ENCODE data around the gene XDH. TPM values are rescaled to one million over a fixed set of nuclear protein-coding genes. Genes with fewer than 3 reads are reported as not detected.

Gene XDH
- total RNA-seq, 1 experiment from 2014 or later = not detected

- Histone ChIP-seq H3K4me1 (ENCODE audit: low read length) (no peaks in the 10 kb centered on the region), H3K4me2 (ENCODE audit: low read depth, low read length, poor library complexity, severe bottlenecking) (no peak overlapping the region), H3K9ac (ENCODE audit: low read length) (no peak overlapping the region), H3K27ac (ENCODE audit: low read length) (no peak overlapping the region), H3K9me2 (replicated peaks; ENCODE audit: insufficient read depth, low read length) (no peaks in the 10 kb centered on the region), H3K79me2 (ENCODE audit: low read length) (no peaks in the 10 kb centered on the region), H3K36me3 (ENCODE audit: insufficient read depth, low read length) (no peaks in the 10 kb centered on the region), H3K4me3 (ENCODE audit: low read length) (no peak overlapping the region), H4K20me1 (ENCODE audit: insufficient read depth, low read depth, low read length) (no peaks in the 10 kb centered on the region), H2AFZ (ENCODE audit: low read length) (no peak overlapping the region), H3K27me3 (ENCODE audit: low read length) (no peaks in the 10 kb centered on the region), H3K9me3 (ENCODE audit: low read length) (no peaks in the 10 kb centered on the region)
- no peak for DNase-seq
Measured at GRCh38 chr2:31372097-31372496, 42.4 kb downstream of the XDH start.

- no peaks in the 10 kb centered on the region for H3K9me3 ChIP-seq (ENCODE audit: low read length)
- H3K4me3 ChIP-seq (ENCODE audit: low read length) = no peak overlapping the region
- no peak overlapping the region for H3K27ac ChIP-seq (ENCODE audit: low read length)
- no peaks in the 10 kb centered on the region for H3K4me1 ChIP-seq (ENCODE audit: low read length)
- no peaks in the 10 kb centered on the region for H3K27me3 ChIP-seq (ENCODE audit: low read length)
- no peaks in the 10 kb centered on the region for H3K36me3 ChIP-seq (ENCODE audit: insufficient read depth, low read length)
- H2AFZ ChIP-seq (ENCODE audit: low read length) = no peak overlapping the region
- DNase-seq = no peak
- no peak overlapping the region for H3K9ac ChIP-seq (ENCODE audit: low read length)
- H3K9me2 ChIP-seq (replicated peaks; ENCODE audit: insufficient read depth, low read length) = no peaks in the 10 kb centered on the region
- no peaks in the 10 kb centered on the region for H4K20me1 ChIP-seq (ENCODE audit: insufficient read depth, low read depth, low read length)
- H3K4me2 ChIP-seq (ENCODE audit: low read depth, low read length, poor library complexity, severe bottlenecking) = no peak overlapping the region
- H3K79me2 ChIP-seq (ENCODE audit: low read length) = no peaks in the 10 kb centered on the region
Measured at GRCh38 chr2:31371691-31372090, 42.9 kb downstream of the XDH start.

GRCh38 chr2:31366733-31367132 is 47.8 kb downstream of the XDH start:
- DNase-seq = no peak
- H3K9ac ChIP-seq (ENCODE audit: low read length) = no peak overlapping the region
- H3K36me3 ChIP-seq (ENCODE audit: insufficient read depth, low read length) = no peaks in the 10 kb centered on the region
- no peaks in the 10 kb centered on the region for H4K20me1 ChIP-seq (ENCODE audit: insufficient read depth, low read depth, low read length)
- H3K4me2 ChIP-seq (ENCODE audit: low read depth, low read length, poor library complexity, severe bottlenecking) = no peak overlapping the region
- H3K79me2 ChIP-seq (ENCODE audit: low read length) = no peaks in the 10 kb centered on the region
- H3K4me1 ChIP-seq (ENCODE audit: low read length) = no peaks in the 10 kb centered on the region
- H2AFZ ChIP-seq (ENCODE audit: low read length) = no peak overlapping the region
- no peaks in the 10 kb centered on the region for H3K9me2 ChIP-seq (replicated peaks; ENCODE audit: insufficient read depth, low read length)
- H3K27ac ChIP-seq (ENCODE audit: low read length) = no peak overlapping the region
- H3K27me3 ChIP-seq (ENCODE audit: low read length) = no peaks in the 10 kb centered on the region
- H3K4me3 ChIP-seq (ENCODE audit: low read length) = no peak overlapping the region
- no peaks in the 10 kb centered on the region for H3K9me3 ChIP-seq (ENCODE audit: low read length)

GRCh38 chr2:31365834-31366505 is 48.6 kb downstream of the XDH start:
- H3K9me2 ChIP-seq (replicated peaks; ENCODE audit: insufficient read depth, low read length) = no peaks in the 10 kb centered on the region
- no peaks in the 10 kb centered on the region for H3K27me3 ChIP-seq (ENCODE audit: low read length)
- DNase-seq = no peak
- H3K4me3 ChIP-seq (ENCODE audit: low read length) = no peak overlapping the region
- H3K27ac ChIP-seq (ENCODE audit: low read length) = no peak overlapping the region
- H3K4me1 ChIP-seq (ENCODE audit: low read length) = no peaks in the 10 kb centered on the region
- H3K4me2 ChIP-seq (ENCODE audit: low read depth, low read length, poor library complexity, severe bottlenecking) = no peak overlapping the region
- H3K9me3 ChIP-seq (ENCODE audit: low read length) = no peaks in the 10 kb centered on the region
- H4K20me1 ChIP-seq (ENCODE audit: insufficient read depth, low read depth, low read length) = no peaks in the 10 kb centered on the region
- H3K9ac ChIP-seq (ENCODE audit: low read length) = no peak overlapping the region
- H3K79me2 ChIP-seq (ENCODE audit: low read length) = no peaks in the 10 kb centered on the region
- H2AFZ ChIP-seq (ENCODE audit: low read length) = no peak overlapping the region
- no peaks in the 10 kb centered on the region for H3K36me3 ChIP-seq (ENCODE audit: insufficient read depth, low read length)

GRCh38 chr2:31365348-31365747 is 49.2 kb downstream of the XDH start:
- Histone ChIP-seq H3K79me2 (ENCODE audit: low read length) (no peaks in the 10 kb centered on the region), H3K9me2 (replicated peaks; ENCODE audit: insufficient read depth, low read length) (no peaks in the 10 kb centered on the region), H2AFZ (ENCODE audit: low read length) (no peak overlapping the region), H3K9ac (ENCODE audit: low read length) (no peak overlapping the region), H4K20me1 (ENCODE audit: insufficient read depth, low read depth, low read length) (no peaks in the 10 kb centered on the region), H3K27me3 (ENCODE audit: low read length) (no peaks in the 10 kb centered on the region), H3K4me3 (ENCODE audit: low read length) (no peak overlapping the region), H3K4me1 (ENCODE audit: low read length) (no peaks in the 10 kb centered on the region), H3K27ac (ENCODE audit: low read length) (no peak overlapping the region), H3K9me3 (ENCODE audit: low read length) (no peaks in the 10 kb centered on the region), H3K4me2 (ENCODE audit: low read depth, low read length, poor library complexity, severe bottlenecking) (no peak overlapping the region), H3K36me3 (ENCODE audit: insufficient read depth, low read length) (no peaks in the 10 kb centered on the region)
- DNase-seq = no peak

- no peak overlapping the region for H3K4me2 ChIP-seq (ENCODE audit: low read depth, low read length, poor library complexity, severe bottlenecking)
- H3K9me2 ChIP-seq (replicated peaks; ENCODE audit: insufficient read depth, low read length) = no peaks in the 10 kb centered on the region
- H3K27ac ChIP-seq (ENCODE audit: low read length) = no peak overlapping the region
- no peaks in the 10 kb centered on the region for H3K4me1 ChIP-seq (ENCODE audit: low read length)
- H3K9ac ChIP-seq (ENCODE audit: low read length) = no peak overlapping the region
- DNase-seq = no peak
- no peaks in the 10 kb centered on the region for H3K79me2 ChIP-seq (ENCODE audit: low read length)
- no peak overlapping the region for H2AFZ ChIP-seq (ENCODE audit: low read length)
- H3K36me3 ChIP-seq (ENCODE audit: insufficient read depth, low read length) = no peaks in the 10 kb centered on the region
- H3K27me3 ChIP-seq (ENCODE audit: low read length) = no peaks in the 10 kb centered on the region
- no peak overlapping the region for H3K4me3 ChIP-seq (ENCODE audit: low read length)
- H4K20me1 ChIP-seq (ENCODE audit: insufficient read depth, low read depth, low read length) = no peaks in the 10 kb centered on the region
- H3K9me3 ChIP-seq (ENCODE audit: low read length) = no peaks in the 10 kb centered on the region
Measured at GRCh38 chr2:31363956-31364750, 50.4 kb downstream of the XDH start.

- no peak overlapping the region for H3K4me2 ChIP-seq (ENCODE audit: low read depth, low read length, poor library complexity, severe bottlenecking)
- H2AFZ ChIP-seq (ENCODE audit: low read length) = no peak overlapping the region
- H3K79me2 ChIP-seq (ENCODE audit: low read length) = no peaks in the 10 kb centered on the region
- no peaks in the 10 kb centered on the region for H3K36me3 ChIP-seq (ENCODE audit: insufficient read depth, low read length)
- H3K4me3 ChIP-seq (ENCODE audit: low read length) = no peak overlapping the region
- H3K27me3 ChIP-seq (ENCODE audit: low read length) = no peaks in the 10 kb centered on the region
- H3K9me3 ChIP-seq (ENCODE audit: low read length) = no peaks in the 10 kb centered on the region
- DNase-seq = no peak
- H3K9me2 ChIP-seq (replicated peaks; ENCODE audit: insufficient read depth, low read length) = no peaks in the 10 kb centered on the region
- no peaks in the 10 kb centered on the region for H3K4me1 ChIP-seq (ENCODE audit: low read length)
- H3K27ac ChIP-seq (ENCODE audit: low read length) = no peak overlapping the region
- H3K9ac ChIP-seq (ENCODE audit: low read length) = no peak overlapping the region
- H4K20me1 ChIP-seq (ENCODE audit: insufficient read depth, low read depth, low read length) = no peaks in the 10 kb centered on the region
Measured at GRCh38 chr2:31362581-31362980, 52.0 kb downstream of the XDH start.

GRCh38 chr2:31359229-31359628 is 55.3 kb downstream of the XDH start:
- Histone ChIP-seq H3K4me3 (ENCODE audit: low read length) (no peak overlapping the region), H2AFZ (ENCODE audit: low read length) (no peak overlapping the region), H3K36me3 (ENCODE audit: insufficient read depth, low read length) (no peaks in the 10 kb centered on the region), H3K4me1 (ENCODE audit: low read length) (no peaks in the 10 kb centered on the region), H3K9ac (ENCODE audit: low read length) (no peak overlapping the region), H3K27me3 (ENCODE audit: low read length) (no peaks in the 10 kb centered on the region), H3K4me2 (ENCODE audit: low read depth, low read length, poor library complexity, severe bottlenecking) (no peak overlapping the region), H3K79me2 (ENCODE audit: low read length) (no peaks in the 10 kb centered on the region), H3K9me2 (replicated peaks; ENCODE audit: insufficient read depth, low read length) (no peaks in the 10 kb centered on the region), H3K9me3 (ENCODE audit: low read length) (no peaks in the 10 kb centered on the region), H4K20me1 (ENCODE audit: insufficient read depth, low read depth, low read length) (no peaks in the 10 kb centered on the region), H3K27ac (ENCODE audit: low read length) (no peak overlapping the region)
- no peak for DNase-seq

All from Karpas-422 (cell line).